Transverse colon (tissue), 3 donors: ENCODE data around the gene FARP1.

ENCODE experiments used
- CTCF ChIP-seq, 5 experiments: fragments of 200-600 bp in 3 of 5; fragments of 450-650 bp in 2 of 5; sonication (generic) in 3 of 5; IDR thresholded peaks; 1 replicate in 2 of 5; 2 replicates in 3 of 5; pipeline ENCODE4 v1.5.1; 2016 to 2017; ENCODE audit warnings: antibody characterized with exemption in 5 of 5, inconsistent platforms in 3 of 5, mild to moderate bottlenecking in 2 of 5, moderate library complexity in 1 of 5
- EP300 ChIP-seq: sonication (generic); formaldehyde crosslinking; IDR thresholded peaks from one replicate; pipeline ENCODE4 v1.6.1; 2017; ENCODE audit warnings: antibody characterized with exemption, low read depth
- POLR2A ChIP-seq: fragments of 450-650 bp; IDR thresholded peaks from one replicate; pipeline ENCODE4 v1.6.1; 2016; ENCODE audit warnings: antibody characterized with exemption, mild to moderate bottlenecking, moderate library complexity

GRCh38 chr13:98360545-98360944, 217.7 kb downstream of the FARP1 start:
- TF ChIP-seq CTCF (IDR thresholded peaks at IDR 0.05) (no peak), EP300 (no peak), POLR2A (no peak)
